GM21723 (cell line): ENCODE measurements around the gene KMT2E.
A peak's percentile ranks its signal among the peaks of the same experiment; 100 is the strongest.

Experiments
- ATAC-seq: cut with Tn5 transposase; IDR thresholded peaks from one replicate; pipeline ENCODE4 v1.9.1; 2021; ENCODE audit warnings: mild to moderate bottlenecking, moderate library complexity; ENCODE audit not compliant: unreplicated experiment

KMT2E gene

DNA sequence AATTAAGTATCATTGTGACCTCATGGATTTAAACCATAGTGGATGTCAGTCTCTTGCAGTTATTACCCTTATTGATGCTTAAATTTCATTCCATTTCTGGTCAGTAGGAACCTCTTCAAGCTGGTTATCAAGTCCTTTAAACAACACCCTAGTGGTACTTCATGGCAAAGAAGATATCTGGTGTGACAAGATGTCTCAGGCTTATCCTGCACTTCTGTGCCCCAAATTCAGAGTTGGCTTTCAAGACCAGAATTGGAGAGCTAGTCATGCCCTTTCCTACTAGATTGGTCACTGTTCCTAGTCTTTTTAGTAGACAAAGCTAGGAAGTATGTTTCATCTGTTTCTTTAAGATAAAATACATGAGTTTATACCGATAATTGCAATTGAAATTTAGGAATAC, 54.9 kb downstream of the KMT2E start:
- ATAC-seq, result no peak

DNA sequence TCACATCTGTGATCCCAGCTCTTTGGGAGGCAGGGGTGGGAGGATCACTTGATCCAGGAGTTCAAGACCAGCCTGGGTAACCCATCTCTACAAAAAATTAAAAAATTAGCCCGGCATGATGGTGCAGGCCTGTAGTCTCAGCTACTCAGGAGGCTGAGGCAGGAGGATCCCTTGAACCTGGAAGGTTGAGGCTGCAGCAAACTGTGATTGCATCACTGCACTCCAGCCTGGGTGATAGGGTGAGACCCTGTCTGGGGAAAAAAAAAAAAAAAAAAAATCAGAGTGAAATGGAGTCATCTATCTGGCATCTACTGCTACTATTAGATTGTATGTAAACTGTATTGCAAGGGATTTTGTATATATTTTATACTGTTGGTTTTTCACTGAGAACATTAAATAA, 59.1 kb downstream of the KMT2E start:
- ATAC-seq, result no peak

DNA sequence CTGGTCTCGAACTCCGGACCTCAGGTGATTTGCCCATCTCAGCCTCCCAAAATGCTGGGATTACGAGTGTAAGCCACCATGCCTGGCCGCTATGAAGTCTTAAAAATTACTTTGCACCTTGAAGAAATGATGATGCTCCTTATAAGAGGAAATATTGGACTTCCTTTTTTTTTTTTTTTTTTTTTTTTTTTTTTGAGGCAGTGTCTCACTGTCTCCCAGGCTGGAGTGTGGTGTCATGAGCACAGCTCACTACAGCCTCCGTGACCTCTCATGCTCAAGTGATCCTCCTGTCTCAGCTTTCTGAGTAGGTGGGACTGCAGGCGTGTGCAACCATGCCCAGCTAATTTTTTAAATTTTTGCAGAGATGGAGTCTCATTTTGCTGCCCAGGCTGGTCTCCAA, 65.3 kb downstream of the KMT2E start:
- ATAC-seq, result no peak

GRCh38 chr7:105084581-105084980, 70.6 kb downstream of the KMT2E start:
- no peak for ATAC-seq

- ATAC-seq, result no peak
These were observed 72.8 kb downstream of the KMT2E start for GRCh38 chr7:105086850-105087249.

GRCh38 chr7:105087981-105088380, 74.0 kb downstream of the KMT2E start:
- ATAC-seq, result no peak

DNA sequence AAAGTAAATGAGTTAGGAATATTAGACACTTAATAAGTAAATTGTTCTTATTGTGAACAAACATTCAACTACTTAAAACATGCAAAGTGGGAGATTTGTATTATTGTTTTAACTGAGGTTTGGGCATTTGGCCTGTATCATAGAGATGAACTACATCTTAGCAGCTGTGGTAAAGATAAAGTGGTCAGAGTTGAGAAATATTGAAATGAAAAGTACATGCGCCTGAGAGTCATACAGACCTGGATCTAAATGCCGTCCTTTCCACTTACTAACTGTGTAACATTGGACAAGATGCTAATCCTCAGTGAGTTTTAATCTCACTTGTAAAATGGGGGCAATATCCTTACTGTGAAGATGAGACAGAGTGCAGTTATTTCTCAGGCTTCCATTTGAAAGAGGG, 74.5 kb downstream of the KMT2E start:
- no peak for ATAC-seq

DNA sequence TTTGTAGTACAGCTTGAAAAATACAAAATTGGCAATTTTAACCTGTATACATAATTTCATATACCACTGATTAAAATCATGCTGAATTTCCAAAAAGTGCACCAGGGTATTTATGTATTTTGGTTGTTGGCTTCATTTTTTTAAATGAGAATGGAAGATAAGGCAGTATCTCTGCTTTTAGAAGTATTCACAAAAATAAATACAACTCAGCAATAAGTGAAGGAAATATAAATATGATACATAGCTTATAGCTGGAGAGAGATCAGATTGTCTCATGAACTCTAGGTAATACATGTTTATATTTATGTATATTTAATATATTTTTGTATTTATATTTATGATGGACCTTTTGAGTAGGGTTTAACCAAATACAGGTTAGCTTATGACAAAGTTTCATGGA, 81.0 kb downstream of the KMT2E start:
- no peak for ATAC-seq

DNA sequence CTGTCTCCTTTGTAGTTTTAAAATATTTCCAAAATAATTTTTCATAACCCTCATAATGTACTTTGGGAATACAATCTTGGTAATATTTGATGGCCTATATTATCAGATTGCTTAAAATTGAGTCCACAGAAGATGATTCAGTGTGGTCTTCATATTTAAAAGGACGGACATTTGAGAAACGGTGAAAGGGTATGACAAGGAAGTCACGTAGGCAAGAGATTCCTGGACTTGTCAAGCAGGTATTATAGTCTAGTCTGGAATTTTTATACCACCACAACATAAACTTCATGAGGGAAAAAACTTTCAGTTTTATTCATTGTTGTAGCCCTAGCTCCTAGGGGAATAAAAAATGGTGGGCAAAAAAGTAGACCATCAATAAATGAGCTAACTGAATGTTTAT, 82.3 kb downstream of the KMT2E start:
- no peak for ATAC-seq

GRCh38 chr7:105097619-105098018, 83.6 kb downstream of the KMT2E start:
- ATAC-seq, result no peak

DNA sequence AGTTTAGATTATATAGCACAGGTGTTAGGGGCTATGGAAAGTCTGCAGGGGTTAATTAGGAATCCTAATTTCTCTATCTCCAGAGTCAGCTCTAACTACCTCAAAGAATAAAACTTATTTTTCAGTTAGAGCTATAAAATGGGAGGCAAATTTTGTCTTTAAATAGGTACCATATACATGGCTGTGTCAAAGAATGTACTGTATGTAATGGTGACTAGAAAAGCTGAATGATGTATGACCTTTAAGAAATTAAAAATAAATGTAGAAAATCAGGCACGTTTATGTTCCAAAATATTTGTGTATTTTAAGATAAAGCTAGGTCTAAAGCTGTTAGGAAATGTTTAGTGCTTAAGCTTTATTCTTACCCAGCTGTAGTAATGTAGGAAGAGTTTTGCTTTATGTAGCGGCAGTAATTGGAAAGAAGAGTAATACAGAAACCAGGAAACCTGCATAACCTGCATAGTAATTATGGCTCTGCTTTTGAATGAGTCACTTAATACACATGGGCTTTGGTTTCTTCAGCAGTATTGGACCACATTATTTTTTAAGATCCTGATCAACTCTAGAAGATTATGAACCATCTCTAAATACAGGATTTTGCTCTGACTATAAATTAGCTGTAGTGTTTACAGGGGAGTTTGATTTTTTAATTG, 85.0 kb downstream of the KMT2E start:
- peak; percentile 64 for ATAC-seq

GRCh38 chr7:105101864-105102263, 87.9 kb downstream of the KMT2E start:
- ATAC-seq, result peak; percentile 57

- no peak for ATAC-seq
These were observed 88.8 kb downstream of the KMT2E start for GRCh38 chr7:105102557-105103352.

GRCh38 chr7:105105579-105105978, 91.6 kb downstream of the KMT2E start:
- no peak for ATAC-seq

DNA sequence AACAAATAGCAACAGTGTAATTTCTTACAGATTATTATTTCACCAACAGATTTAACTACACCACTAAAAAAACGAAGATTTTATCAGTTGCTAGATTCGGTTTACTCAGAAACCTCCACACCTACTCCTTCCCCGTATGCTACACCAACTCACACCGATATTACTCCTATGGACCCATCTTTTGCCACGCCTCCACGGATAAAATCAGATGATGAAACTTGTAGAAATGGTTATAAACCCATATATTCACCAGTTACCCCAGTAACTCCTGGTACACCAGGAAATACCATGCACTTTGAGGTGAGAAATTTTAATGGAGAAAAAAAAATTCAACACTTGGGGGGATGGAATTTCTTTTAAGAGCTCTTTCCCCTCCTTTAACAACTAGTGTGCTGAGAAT, 92.5 kb downstream of the KMT2E start:
- no peak for ATAC-seq

DNA sequence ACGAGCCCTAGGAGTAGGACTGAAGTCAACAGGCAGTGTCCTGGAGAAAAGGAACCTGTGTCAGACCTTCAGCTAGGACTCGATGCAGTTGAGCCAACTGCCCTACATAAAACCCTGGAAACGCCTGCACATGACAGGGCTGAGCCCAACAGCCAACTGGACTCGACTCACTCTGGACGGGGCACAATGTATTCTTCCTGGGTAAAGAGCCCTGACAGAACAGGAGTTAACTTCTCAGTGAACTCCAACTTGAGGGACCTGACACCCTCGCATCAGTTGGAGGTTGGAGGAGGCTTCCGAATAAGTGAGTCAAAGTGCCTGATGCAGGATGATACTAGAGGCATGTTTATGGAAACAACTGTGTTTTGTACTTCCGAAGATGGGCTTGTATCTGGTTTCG, 93.5 kb downstream of the KMT2E start:
- ATAC-seq, result no peak

- ATAC-seq, result no peak
These were observed 98.7 kb downstream of the KMT2E start for GRCh38 chr7:105112440-105113418.

- ATAC-seq, result peak; percentile 58
These were observed 104.9 kb downstream of the KMT2E start for GRCh38 chr7:105118612-105119600.

GRCh38 chr7:105122619-105123018, 108.6 kb downstream of the KMT2E start:
- no peak for ATAC-seq

DNA sequence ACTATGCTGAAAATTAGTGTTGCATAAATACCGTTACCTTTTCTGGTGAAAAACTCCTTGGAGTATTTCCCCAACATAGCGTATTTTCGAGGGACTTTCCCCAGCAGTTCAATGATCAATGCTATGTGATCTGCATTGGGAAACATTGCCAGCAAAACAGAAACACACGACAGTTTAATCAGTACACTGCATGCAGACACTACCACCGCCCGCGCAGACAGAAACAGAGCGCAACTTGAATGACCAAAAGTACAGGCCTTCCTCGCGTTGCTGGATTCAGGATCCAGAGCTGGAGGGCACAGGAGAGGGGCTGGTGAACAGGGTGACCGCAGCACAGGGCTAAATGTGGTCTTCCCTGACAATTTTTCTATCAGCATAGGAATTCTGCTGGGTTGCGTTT, 111.7 kb downstream of the KMT2E start:
- ATAC-seq, result no peak
